SK-N-SH treated with all-trans-retinoic acid at 6 μM for 48 hours (cell line): ENCODE data around the gene VPS13C.

ENCODE experiments used
- ZC3H10 ChIP-seq: fragments of 250-450 bp; sonication (Bioruptor Pico); IDR thresholded peaks from 2 replicates; pipeline ENCODE4 v1.5.1; 2021; ENCODE audit warnings: mild to moderate bottlenecking, moderate library complexity
- ZFP30 ChIP-seq: fragments of 450-650 bp; formaldehyde crosslinking; IDR thresholded peaks from 2 replicates; pipeline ENCODE4 v1.5.0; 2022; ENCODE audit warnings: mild to moderate bottlenecking, moderate library complexity

DNA sequence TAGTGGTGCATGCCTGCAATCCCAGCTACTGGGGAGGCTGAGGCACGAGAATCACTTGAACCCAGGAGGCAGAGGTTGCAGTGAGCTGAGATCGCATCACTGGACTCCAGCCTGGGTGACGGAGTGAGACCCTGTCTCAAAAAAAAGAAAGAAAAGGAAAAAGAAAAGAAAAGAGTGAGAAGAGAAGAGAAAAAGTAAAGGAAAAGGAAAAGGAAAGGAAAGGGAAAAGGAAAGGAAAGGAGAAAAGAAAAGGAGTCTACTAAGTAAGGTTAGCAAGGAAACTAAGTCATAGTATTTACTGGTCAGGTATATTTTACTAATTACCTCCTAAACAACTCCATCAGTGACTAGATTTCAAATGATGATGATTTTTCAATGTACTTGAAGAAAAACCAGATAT, 198.3 kb downstream of the VPS13C start:
- TF ChIP-seq ZC3H10 (CRISPR knock-in tag) (no peak), ZFP30 (no peak)
